Neuron (in vitro differentiated cells): ENCODE measurements around the gene TAS2R13.

Experiments
- H2AFZ ChIP-seq: one replicate; pipeline ENCODE4 v1.6.1; 2013; ENCODE audit warnings: low read depth, mild to moderate bottlenecking, inconsistent platforms, low read length, moderate library complexity
- H3K27me3 ChIP-seq: one replicate; pipeline ENCODE4 v1.6.1; 2013; ENCODE audit warnings: low read length; ENCODE audit not compliant: insufficient read depth
- H3K36me3 ChIP-seq: one replicate; pipeline ENCODE4 v1.6.1; 2013; ENCODE audit warnings: low read length; ENCODE audit not compliant: insufficient read depth
- H3K4me1 ChIP-seq: one replicate; pipeline ENCODE4 v1.6.1; 2013; ENCODE audit warnings: low read length; ENCODE audit not compliant: insufficient read depth
- H3K4me3 ChIP-seq: 2 replicates; pipeline ENCODE4 v1.5.1; 2013; ENCODE audit warnings: mild to moderate bottlenecking, low read length, moderate library complexity
- H3K9me3 ChIP-seq: one replicate; pipeline ENCODE4 v1.6.1; 2013; ENCODE audit warnings: low read length

Gene TAS2R13

GRCh38 chr12:10909462-10909861, at the start of gene TAS2R13:
TAS2R13 (minus strand) TSS chr12:10909562; CDS start chr12:10909298, 264 bp downstream.
- Histone ChIP-seq H3K4me3 (no peak within 1 kb of the TSS), H3K9me3 (peaks cover 9% of the 10 kb centered on the region), H3K36me3 (no peaks in the 10 kb centered on the region), H2AFZ (no peak within 1 kb of the TSS), H3K4me1 (no peaks in the 10 kb centered on the region), H3K27me3 (no peaks in the 10 kb centered on the region)

- Histone ChIP-seq H3K9me3 (peaks cover 2% of the 10 kb centered on the region), H3K4me1 (no peaks in the 10 kb centered on the region), H2AFZ (no peak overlapping the region), H3K27me3 (no peaks in the 10 kb centered on the region), H3K36me3 (peaks cover 5% of the 10 kb centered on the region), H3K4me3 (no peak overlapping the region)
These were observed 48.4 kb upstream of the TAS2R13 start for GRCh38 chr12:10957741-10958140.

GRCh38 chr12:10956085-10956484, 46.7 kb upstream of the TAS2R13 start:
- no peak overlapping the region for H2AFZ ChIP-seq
- peaks cover 2% of the 10 kb centered on the region for H3K9me3 ChIP-seq
- H3K4me3 ChIP-seq: no peak overlapping the region
- peaks cover 2% of the 10 kb centered on the region for H3K36me3 ChIP-seq
- no peaks in the 10 kb centered on the region for H3K27me3 ChIP-seq
- H3K4me1 ChIP-seq: no peaks in the 10 kb centered on the region

- Histone ChIP-seq H3K4me1 (no peaks in the 10 kb centered on the region), H3K36me3 (peaks cover 2% of the 10 kb centered on the region), H3K27me3 (no peaks in the 10 kb centered on the region), H2AFZ (no peak overlapping the region), H3K9me3 (peaks cover 11% of the 10 kb centered on the region), H3K4me3 (no peak overlapping the region)
These were observed 43.3 kb upstream of the TAS2R13 start for GRCh38 chr12:10952645-10953044.

GRCh38 chr12:10943167-10943566, 33.8 kb upstream of the TAS2R13 start:
- Histone ChIP-seq H3K27me3 (no peaks in the 10 kb centered on the region), H3K9me3 (peaks cover 5% of the 10 kb centered on the region), H3K4me3 (no peak overlapping the region), H3K4me1 (no peaks in the 10 kb centered on the region), H3K36me3 (no peaks in the 10 kb centered on the region), H2AFZ (no peak overlapping the region)

- Histone ChIP-seq H2AFZ (no peak overlapping the region), H3K36me3 (no peaks in the 10 kb centered on the region), H3K4me1 (no peaks in the 10 kb centered on the region), H3K9me3 (peaks cover 2% of the 10 kb centered on the region), H3K4me3 (no peak overlapping the region), H3K27me3 (no peaks in the 10 kb centered on the region)
These were observed 32.7 kb upstream of the TAS2R13 start for GRCh38 chr12:10941916-10942607.

GRCh38 chr12:10941369-10941768, 32.0 kb upstream of the TAS2R13 start:
- Histone ChIP-seq H3K36me3 (no peaks in the 10 kb centered on the region), H2AFZ (no peak overlapping the region)

GRCh38 chr12:10940389-10940788, 31.0 kb upstream of the TAS2R13 start:
- H3K27me3 ChIP-seq: no peaks in the 10 kb centered on the region
- H3K36me3 ChIP-seq: no peaks in the 10 kb centered on the region
- H2AFZ ChIP-seq: no peak overlapping the region

More at GRCh38 chr12:10941369-10941768, 32.0 kb upstream of the TAS2R13 start:
- Histone ChIP-seq H3K27me3 (no peaks in the 10 kb centered on the region), H3K9me3 (no peaks in the 10 kb centered on the region), H3K4me1 (no peaks in the 10 kb centered on the region), H3K4me3 (no peak overlapping the region)

GRCh38 chr12:10939163-10939562, 29.8 kb upstream of the TAS2R13 start, which contains the start of gene TAS2R14:
TAS2R14 (minus strand) TSS chr12:10939263; CDS start chr12:10939207, 56 bp downstream.
- Histone ChIP-seq H3K9me3 (no peaks in the 10 kb centered on the region), H3K4me1 (no peaks in the 10 kb centered on the region), H3K36me3 (no peaks in the 10 kb centered on the region), H2AFZ (no peak within 1 kb of the TSS), H3K27me3 (no peaks in the 10 kb centered on the region), H3K4me3 (no peak within 1 kb of the TSS)

More at GRCh38 chr12:10940389-10940788, 31.0 kb upstream of the TAS2R13 start:
- Histone ChIP-seq H3K9me3 (no peaks in the 10 kb centered on the region), H3K4me1 (no peaks in the 10 kb centered on the region), H3K4me3 (no peak overlapping the region)

GRCh38 chr12:10936506-10936905, 27.1 kb upstream of the TAS2R13 start:
- Histone ChIP-seq H3K36me3 (no peaks in the 10 kb centered on the region), H3K27me3 (no peaks in the 10 kb centered on the region)

GRCh38 chr12:10928746-10929286, 19.5 kb upstream of the TAS2R13 start, which contains the start of gene PRH2:
PRH2 (plus strand) TSS chr12:10929236; CDS start chr12:10929274, 38 bp downstream.
- Histone ChIP-seq H2AFZ (no peak within 1 kb of the TSS), H3K36me3 (no peaks in the 10 kb centered on the region), H3K4me3 (no peak within 1 kb of the TSS), H3K4me1 (no peaks in the 10 kb centered on the region), H3K27me3 (no peaks in the 10 kb centered on the region), H3K9me3 (no peaks in the 10 kb centered on the region)

More at GRCh38 chr12:10936506-10936905, 27.1 kb upstream of the TAS2R13 start:
- H3K4me3 ChIP-seq: no peak overlapping the region
- H3K9me3 ChIP-seq: no peaks in the 10 kb centered on the region
- H3K4me1 ChIP-seq: no peaks in the 10 kb centered on the region
- no peak overlapping the region for H2AFZ ChIP-seq

- H3K27me3 ChIP-seq: no peaks in the 10 kb centered on the region
- no peak overlapping the region for H2AFZ ChIP-seq
- H3K4me3 ChIP-seq: no peak overlapping the region
- H3K4me1 ChIP-seq: no peaks in the 10 kb centered on the region
- no peaks in the 10 kb centered on the region for H3K36me3 ChIP-seq
- H3K9me3 ChIP-seq: no peaks in the 10 kb centered on the region
These were observed 16.9 kb upstream of the TAS2R13 start for GRCh38 chr12:10926269-10926668.

GRCh38 chr12:10919809-10920208, 10.4 kb upstream of the TAS2R13 start:
- H2AFZ ChIP-seq: no peak overlapping the region
- H3K9me3 ChIP-seq: no peaks in the 10 kb centered on the region
- H3K4me3 ChIP-seq: no peak overlapping the region
- no peaks in the 10 kb centered on the region for H3K27me3 ChIP-seq
- no peaks in the 10 kb centered on the region for H3K4me1 ChIP-seq
- no peaks in the 10 kb centered on the region for H3K36me3 ChIP-seq
